ENCODE data around the gene TPT1.

Gene TPT1

DNA sequence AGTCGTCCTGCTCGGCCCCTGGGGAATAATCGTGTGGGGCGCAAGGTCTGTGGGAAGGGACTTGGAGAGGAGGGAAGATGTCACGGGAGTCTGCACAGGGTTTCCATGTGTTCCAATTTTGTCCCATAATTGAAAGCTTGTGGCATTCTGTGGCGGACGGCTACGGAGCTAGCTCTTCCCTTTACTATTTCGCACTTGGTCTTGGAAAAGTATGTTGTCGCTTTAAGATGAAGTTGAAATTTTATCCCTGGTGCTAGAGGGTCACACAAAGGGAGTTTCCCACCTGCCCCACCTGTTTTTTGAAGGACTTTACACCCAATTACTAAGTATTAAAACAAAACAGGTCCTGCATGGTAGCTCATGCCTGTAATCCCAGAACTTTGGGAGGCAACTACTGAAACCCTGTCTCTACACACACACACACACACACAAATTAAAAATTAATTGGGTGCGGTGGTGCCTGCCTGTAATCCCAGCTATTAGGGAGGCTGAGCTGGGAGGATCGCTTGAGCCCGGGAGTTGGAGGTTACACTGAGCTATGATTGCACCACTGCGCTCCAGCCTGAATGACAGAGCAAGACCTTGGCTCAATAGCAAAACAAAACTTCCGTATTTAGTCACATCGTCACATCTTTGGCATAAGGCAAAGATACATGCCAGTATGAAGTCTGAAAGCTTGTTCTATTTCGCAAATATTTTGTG is 967 bp upstream of the TPT1 start:
- no peak for DNase-seq (ENCODE audit: extremely low read depth, low read depth)
- TF ChIP-seq, protein P1, sequence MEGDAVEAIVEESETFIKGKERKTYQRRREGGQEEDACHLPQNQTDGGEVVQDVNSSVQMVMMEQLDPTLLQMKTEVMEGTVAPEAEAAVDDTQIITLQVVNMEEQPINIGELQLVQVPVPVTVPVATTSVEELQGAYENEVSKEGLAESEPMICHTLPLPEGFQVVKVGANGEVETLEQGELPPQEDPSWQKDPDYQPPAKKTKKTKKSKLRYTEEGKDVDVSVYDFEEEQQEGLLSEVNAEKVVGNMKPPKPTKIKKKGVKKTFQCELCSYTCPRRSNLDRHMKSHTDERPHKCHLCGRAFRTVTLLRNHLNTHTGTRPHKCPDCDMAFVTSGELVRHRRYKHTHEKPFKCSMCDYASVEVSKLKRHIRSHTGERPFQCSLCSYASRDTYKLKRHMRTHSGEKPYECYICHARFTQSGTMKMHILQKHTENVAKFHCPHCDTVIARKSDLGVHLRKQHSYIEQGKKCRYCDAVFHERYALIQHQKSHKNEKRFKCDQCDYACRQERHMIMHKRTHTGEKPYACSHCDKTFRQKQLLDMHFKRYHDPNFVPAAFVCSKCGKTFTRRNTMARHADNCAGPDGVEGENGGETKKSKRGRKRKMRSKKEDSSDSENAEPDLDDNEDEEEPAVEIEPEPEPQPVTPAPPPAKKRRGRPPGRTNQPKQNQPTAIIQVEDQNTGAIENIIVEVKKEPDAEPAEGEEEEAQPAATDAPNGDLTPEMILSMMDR (IDR thresholded peaks at IDR 0.05; ENCODE audit: low read depth, low read length) = no peak

- DNase-seq (ENCODE audit: extremely low read depth, low read depth) = peak; percentile 89
- TF ChIP-seq, protein P1 (IDR thresholded peaks at IDR 0.05; ENCODE audit: low read depth, low read length) = peak; percentile 35
These were observed 455 bp downstream of the TPT1 start for GRCh38 chr13:45340422-45341033.

DNA sequence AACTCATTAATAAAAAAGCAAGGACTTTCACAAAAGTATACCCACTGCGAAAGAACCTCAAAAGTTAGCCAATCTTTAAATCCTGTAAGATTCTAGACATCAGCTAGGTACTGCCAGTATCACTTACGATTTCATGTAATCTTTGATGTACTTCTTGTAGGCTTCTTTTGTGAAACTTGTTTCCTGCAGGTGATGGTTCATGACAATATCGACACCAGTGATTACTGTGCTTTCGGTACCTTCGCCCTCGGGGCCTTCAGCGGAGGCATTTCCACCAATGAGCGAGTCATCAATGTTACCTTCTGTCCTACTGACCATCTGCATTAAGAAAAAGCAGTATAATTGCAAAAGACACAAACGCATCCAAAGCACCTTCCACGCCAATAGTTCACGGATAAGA is 1.1 kb downstream of the TPT1 start:
- TF ChIP-seq, protein P1 (IDR thresholded peaks at IDR 0.05; ENCODE audit: low read depth, low read length) = no peak
- no peak for DNase-seq (ENCODE audit: extremely low read depth, low read depth)

DNA sequence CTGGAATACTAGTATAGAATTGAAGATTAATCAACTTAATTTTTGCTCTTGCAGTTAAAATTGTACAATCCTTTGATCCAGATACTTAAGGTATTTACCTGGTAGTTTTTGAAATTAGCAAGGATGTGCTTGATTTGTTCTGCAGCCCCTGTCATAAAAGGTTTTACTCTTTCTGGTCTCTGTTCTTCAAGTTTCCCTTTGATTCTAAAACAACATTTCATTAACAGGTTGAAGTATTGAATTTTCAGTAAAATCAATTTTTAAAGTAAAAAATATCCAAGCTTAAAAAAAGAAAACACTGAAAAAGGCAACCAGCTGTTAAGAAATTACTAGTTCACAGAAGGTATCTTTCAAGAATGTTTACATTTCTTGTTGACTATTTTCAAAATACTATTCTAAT is 1.6 kb downstream of the TPT1 start:
- TF ChIP-seq, protein P1 (IDR thresholded peaks at IDR 0.05; ENCODE audit: low read depth, low read length) = no peak
- no peak for DNase-seq (ENCODE audit: extremely low read depth, low read depth)

DNA sequence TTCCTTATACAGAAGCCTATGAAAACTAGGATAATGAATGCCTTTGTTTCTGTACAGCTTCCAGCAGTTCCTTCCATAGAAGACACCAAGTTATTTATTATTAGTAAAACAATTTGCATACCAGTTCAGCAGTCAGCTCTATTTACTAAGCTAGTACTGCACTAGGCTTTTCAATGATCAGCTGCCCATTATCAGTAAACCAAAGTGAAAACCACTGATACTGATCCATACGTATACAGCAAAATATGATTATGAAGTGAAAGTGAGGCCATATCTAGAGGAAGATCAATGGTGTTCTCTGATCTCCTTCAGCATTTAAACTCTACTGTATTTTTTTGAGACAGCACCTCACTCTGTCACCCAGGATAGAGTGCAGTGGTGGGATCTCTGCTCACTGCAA is 3.2 kb downstream of the TPT1 start:
- TF ChIP-seq, protein P1 (IDR thresholded peaks at IDR 0.05; ENCODE audit: low read depth, low read length) = no peak
- DNase-seq (ENCODE audit: extremely low read depth, low read depth) = no peak

GRCh38 chr13:45337395-45337794 is 3.6 kb downstream of the TPT1 start:
- TF ChIP-seq, protein P1 (IDR thresholded peaks at IDR 0.05; ENCODE audit: low read depth, low read length) = no peak
- no peak for DNase-seq (ENCODE audit: extremely low read depth, low read depth)

DNA sequence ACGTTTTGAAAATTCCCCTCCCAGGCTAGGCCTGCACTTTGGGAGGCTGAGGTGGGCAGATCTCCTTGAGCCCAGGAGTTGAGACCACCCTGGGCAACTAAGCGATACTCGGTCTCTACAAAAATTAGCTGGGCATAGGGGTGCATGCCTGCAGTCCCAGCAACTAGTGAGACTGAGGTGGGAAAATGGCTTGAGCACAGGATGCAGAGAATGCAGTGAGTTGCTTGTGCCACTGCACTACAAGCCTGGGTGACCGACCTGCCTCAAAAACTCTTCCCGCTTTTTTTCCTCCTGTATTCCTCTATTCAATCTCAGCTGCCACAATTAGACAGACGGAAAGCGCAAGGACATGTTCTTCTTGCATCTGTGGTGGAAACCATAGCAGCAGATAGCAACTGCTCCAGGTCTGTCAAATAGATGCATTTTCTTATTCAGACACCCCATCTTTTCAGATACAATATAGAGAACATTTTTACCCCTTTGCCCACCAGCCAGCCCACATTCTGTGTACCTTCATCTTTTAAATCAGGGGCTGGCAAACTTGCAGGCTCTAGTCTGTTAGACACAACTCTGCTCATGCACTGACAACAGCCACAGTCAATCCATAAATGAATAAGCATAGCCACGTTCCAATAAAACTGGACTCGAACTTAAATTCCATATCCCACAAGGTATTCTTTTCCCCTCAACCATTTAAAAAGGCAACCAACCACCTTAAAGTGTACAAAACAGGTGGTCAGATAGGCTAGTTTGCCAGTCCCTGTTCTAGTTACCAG is 4.8 kb downstream of the TPT1 start:
- TF ChIP-seq, protein P1 (IDR thresholded peaks at IDR 0.05; ENCODE audit: low read depth, low read length) = no peak
- no peak for DNase-seq (ENCODE audit: extremely low read depth, low read depth)

All from AG09319 (cell line).